K562 (cell line): ENCODE measurements around the gene DLAT. TPM values are rescaled to one million over a fixed set of nuclear protein-coding genes. Genes with fewer than 3 reads are reported as not detected.

Experiments
- CBFA2T3 ChIP-seq: fragments of 450-650 bp; IDR thresholded peaks from 2 replicates; pipeline ENCODE4 v1.6.1; 2017
- CHAMP1 ChIP-seq: fragments of 450-650 bp; IDR thresholded peaks from 2 replicates; pipeline ENCODE4 v1.6.1; 2016; ENCODE audit warnings: mild to moderate bottlenecking
- CREB3 ChIP-seq: fragments of 450-650 bp; conservative IDR thresholded peaks from 2 replicates; pipeline ENCODE4 v1.6.1; 2016; ENCODE audit warnings: missing genetic modification characterization, low read depth, mild to moderate bottlenecking, missing compliant biosample characterization, moderate library complexity
- FIP1L1 ChIP-seq: fragments of 200-400 bp; formaldehyde crosslinking; IDR thresholded peaks from 2 replicates; pipeline ENCODE4 v1.6.1; 2018; ENCODE audit warnings: mild to moderate bottlenecking, low read depth, low read length; ENCODE audit not compliant: poor library complexity, severe bottlenecking
- FOSL1 ChIP-seq: fragments of 200-800 bp; sonication (Bioruptor generic); conservative IDR thresholded peaks from 2 replicates; pipeline ENCODE4 v1.6.1; 2016; ENCODE audit warnings: missing genetic modification characterization, missing compliant biosample characterization
- FOXK1 ChIP-seq: sonication (generic); formaldehyde crosslinking; IDR thresholded peaks from 2 replicates; pipeline ENCODE4 v1.8.0; 2022; ENCODE audit warnings: missing genetic modification reagents, mild to moderate bottlenecking, borderline replicate concordance
- GMEB1 ChIP-seq: fragments of 250-450 bp; sonication (Bioruptor Pico); IDR thresholded peaks from 2 replicates; pipeline ENCODE4 v1.4.0; 2020; ENCODE audit warnings: mild to moderate bottlenecking
- HIVEP1 ChIP-seq: fragments of 250-450 bp; sonication (Bioruptor Pico); IDR thresholded peaks from 2 replicates; pipeline ENCODE4 v1.4.0; 2020; ENCODE audit warnings: mild to moderate bottlenecking
- TCF7L2 ChIP-seq: fragments of 150-350 bp; IDR thresholded peaks from 2 replicates; pipeline ENCODE4 v1.6.1; 2016; ENCODE audit warnings: low read depth, mild to moderate bottlenecking, low read length, moderate library complexity
- ZNF253 ChIP-seq: fragments of 250-450 bp; sonication (Bioruptor Pico); conservative IDR thresholded peaks from 2 replicates; pipeline ENCODE4 v1.6.1; 2021; ENCODE audit warnings: mild to moderate bottlenecking
- ZNF263 ChIP-seq: sonication (generic); formaldehyde crosslinking; IDR thresholded peaks from 2 replicates; pipeline ENCODE4 v1.8.0; 2022; ENCODE audit warnings: mild to moderate bottlenecking, missing genetic modification reagents, borderline replicate concordance
- polyA plus RNA-seq, 8 experiments: library from polyadenylated mRNA; depleted of rRNA in 4 of 8; stranded (reverse) in 5 of 8; unstranded in 3 of 8; fragments of >200 nt; fragmentation: Nextera tagmentation in 2 of 8; fragmentation: Illumina TruSeq in 1 of 8; extraction: Ambion mirVana in 2 of 8; extraction: Trizol in 1 of 8; gene quantifications; 2 replicates each; pipeline versions ENCODE4 v1.2.1 to v1.2.3, GENCODE V29; 2011 to 2014; ENCODE audit warnings: inconsistent platforms in 1 of 8, missing spikeins in 1 of 8
- total RNA-seq, 7 experiments: library from RNA; depleted of rRNA in 6 of 7; stranded (reverse); fragments of >200 nt in 6 of 7; fragmentation: Illumina TruSeq in 2 of 7; extraction: Trizol in 2 of 7; gene quantifications; 2 replicates each; pipeline versions ENCODE4 v1.2.1 to v1.2.3, GENCODE V29; 2011 to 2021; ENCODE audit warnings: low replicate concordance in 1 of 7
- TF ChIP-seq, protein P1 (sequence below): fragments of 250-450 bp; sonication (Bioruptor Pico); IDR thresholded peaks from 2 replicates; pipeline ENCODE4 v1.4.0; 2020; ENCODE audit warnings: mild to moderate bottlenecking, moderate library complexity
- TF ChIP-seq, protein P2 (sequence below): fragments of 450-650 bp; IDR thresholded peaks from 2 replicates; pipeline ENCODE4 v1.6.1; 2016; ENCODE audit warnings: missing biosample characterization, missing genetic modification characterization
- TF ChIP-seq, protein P3 (sequence below): IDR thresholded peaks from 2 replicates; pipeline ENCODE4 v1.6.1; 2016; ENCODE audit warnings: missing genetic modification characterization, missing compliant biosample characterization

DLAT gene
- total and polyA plus RNA-seq, 9 of the 15 experiments (the other 6 are each of a cell fraction or from before 2014, with no cell fraction given): 41.7 to 152 (median 105) TPM

DNA sequence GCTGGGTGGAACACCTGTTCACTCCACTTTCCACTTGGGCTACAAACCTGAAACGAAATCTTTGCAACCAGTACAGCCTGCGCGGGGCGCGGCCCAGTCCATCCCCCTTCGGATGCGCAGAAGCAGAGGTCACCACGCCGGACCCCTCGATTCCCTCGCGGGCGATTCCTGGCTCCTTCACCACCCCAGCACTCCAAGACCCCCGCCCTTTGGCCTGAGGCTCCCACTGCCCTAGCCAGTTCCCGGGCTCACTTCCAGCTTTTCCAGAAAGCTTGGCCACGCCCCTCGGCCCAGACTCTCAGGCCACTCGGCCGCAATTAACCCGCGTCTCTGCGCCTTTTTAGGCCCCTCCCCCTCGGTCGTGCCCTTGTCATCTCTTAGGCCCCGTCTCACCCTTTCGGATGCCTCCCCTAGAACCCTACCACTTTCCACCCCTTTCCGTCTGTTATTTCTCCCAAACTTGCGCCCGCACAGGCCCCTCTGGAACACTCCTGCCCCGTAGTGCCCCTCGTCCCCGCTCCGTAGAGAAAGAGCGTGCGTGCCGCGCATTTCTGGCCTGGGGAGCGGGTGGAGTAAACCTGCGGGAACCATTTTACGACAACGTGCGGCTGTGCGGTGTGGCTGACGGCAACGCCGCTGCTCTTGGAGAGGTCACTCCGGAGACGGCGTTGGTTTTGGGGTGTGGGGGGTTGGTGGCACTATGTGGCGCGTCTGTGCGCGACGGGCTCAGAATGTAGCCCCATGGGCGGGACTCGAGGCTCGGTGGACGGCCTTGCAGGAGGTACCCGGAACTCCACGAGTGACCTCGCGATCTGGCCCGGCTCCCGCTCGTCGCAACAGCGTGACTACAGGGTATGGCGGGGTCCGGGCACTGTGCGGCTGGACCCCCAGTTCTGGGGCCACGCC lies at the start of gene DLAT (continued):
- no peak for TF ChIP-seq TCF7L2
- TF ChIP-seq, protein P1, sequence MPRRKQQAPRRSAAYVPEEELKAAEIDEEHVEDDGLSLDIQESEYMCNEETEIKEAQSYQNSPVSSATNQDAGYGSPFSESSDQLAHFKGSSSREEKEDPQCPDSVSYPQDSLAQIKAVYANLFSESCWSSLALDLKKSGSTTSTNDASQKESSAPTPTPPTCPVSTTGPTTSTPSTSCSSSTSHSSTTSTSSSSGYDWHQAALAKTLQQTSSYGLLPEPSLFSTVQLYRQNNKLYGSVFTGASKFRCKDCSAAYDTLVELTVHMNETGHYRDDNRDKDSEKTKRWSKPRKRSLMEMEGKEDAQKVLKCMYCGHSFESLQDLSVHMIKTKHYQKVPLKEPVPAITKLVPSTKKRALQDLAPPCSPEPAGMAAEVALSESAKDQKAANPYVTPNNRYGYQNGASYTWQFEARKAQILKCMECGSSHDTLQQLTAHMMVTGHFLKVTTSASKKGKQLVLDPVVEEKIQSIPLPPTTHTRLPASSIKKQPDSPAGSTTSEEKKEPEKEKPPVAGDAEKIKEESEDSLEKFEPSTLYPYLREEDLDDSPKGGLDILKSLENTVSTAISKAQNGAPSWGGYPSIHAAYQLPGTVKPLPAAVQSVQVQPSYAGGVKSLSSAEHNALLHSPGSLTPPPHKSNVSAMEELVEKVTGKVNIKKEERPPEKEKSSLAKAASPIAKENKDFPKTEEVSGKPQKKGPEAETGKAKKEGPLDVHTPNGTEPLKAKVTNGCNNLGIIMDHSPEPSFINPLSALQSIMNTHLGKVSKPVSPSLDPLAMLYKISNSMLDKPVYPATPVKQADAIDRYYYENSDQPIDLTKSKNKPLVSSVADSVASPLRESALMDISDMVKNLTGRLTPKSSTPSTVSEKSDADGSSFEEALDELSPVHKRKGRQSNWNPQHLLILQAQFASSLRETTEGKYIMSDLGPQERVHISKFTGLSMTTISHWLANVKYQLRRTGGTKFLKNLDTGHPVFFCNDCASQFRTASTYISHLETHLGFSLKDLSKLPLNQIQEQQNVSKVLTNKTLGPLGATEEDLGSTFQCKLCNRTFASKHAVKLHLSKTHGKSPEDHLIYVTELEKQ (CRISPR knock-in tag): no peak
- TF ChIP-seq, protein P2, sequence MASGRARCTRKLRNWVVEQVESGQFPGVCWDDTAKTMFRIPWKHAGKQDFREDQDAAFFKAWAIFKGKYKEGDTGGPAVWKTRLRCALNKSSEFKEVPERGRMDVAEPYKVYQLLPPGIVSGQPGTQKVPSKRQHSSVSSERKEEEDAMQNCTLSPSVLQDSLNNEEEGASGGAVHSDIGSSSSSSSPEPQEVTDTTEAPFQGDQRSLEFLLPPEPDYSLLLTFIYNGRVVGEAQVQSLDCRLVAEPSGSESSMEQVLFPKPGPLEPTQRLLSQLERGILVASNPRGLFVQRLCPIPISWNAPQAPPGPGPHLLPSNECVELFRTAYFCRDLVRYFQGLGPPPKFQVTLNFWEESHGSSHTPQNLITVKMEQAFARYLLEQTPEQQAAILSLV: no peak
- no peak for TF ChIP-seq CREB3 (tag)
- TF ChIP-seq FOXK1: peak; percentile 82; the same call in 1 of the 2 replicates
- peak; percentile 54 for TF ChIP-seq FIP1L1
- TF ChIP-seq CHAMP1: no peak
- TF ChIP-seq ZNF253 (CRISPR knock-in tag): no peak
- TF ChIP-seq GMEB1: peak; percentile 83
- TF ChIP-seq, protein P3, sequence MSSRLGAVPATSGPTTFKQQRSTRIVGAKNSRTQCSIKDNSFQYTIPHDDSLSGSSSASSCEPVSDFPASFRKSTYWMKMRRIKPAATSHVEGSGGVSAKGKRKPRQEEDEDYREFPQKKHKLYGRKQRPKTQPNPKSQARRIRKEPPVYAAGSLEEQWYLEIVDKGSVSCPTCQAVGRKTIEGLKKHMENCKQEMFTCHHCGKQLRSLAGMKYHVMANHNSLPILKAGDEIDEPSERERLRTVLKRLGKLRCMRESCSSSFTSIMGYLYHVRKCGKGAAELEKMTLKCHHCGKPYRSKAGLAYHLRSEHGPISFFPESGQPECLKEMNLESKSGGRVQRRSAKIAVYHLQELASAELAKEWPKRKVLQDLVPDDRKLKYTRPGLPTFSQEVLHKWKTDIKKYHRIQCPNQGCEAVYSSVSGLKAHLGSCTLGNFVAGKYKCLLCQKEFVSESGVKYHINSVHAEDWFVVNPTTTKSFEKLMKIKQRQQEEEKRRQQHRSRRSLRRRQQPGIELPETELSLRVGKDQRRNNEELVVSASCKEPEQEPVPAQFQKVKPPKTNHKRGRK (tag): no peak
- no peak for TF ChIP-seq HIVEP1 (CRISPR knock-in tag)
- peak; percentile 61; the same call in 1 of the 2 replicates for TF ChIP-seq ZNF263 (CRISPR knock-in tag)
- TF ChIP-seq CBFA2T3: no peak; the same call in 1 of the 2 replicates
- 0 out of 2 replicates have a peak, but pooled peaks have one; percentile 14 for TF ChIP-seq FOSL1 (tag)
